Spleen (tissue), 11 donors: ENCODE measurements around the gene TM4SF4. TPM values are rescaled to one million over a fixed set of nuclear protein-coding genes. Genes with fewer than 3 reads are reported as not detected.

Experiments
- DNase-seq: peaks from one replicate; pipeline ENCODE4 v3.0.0-alpha.2; 2020
- H3K27ac ChIP-seq, 8 donors: fragments of 200-600 bp; sonication (generic) in 7 of 8; 1 replicate in 4 of 8; 2 replicates in 4 of 8; pipeline versions ENCODE4 v1.5.0 to v1.8.0; 2016 to 2021; ENCODE audit warnings: inconsistent platforms in 4 of 8, mild to moderate bottlenecking in 4 of 8, moderate library complexity in 1 of 8
- H3K27me3 ChIP-seq, 7 donors: fragments of 200-600 bp; sonication (generic) in 6 of 7; replicated peaks in 1 of 7; 1 replicate in 4 of 7; 2 replicates in 3 of 7; pipeline versions ENCODE4 v1.5.0 to v1.8.0; 2016 to 2021; ENCODE audit warnings: inconsistent platforms in 3 of 7, mild to moderate bottlenecking in 1 of 7
- H3K36me3 ChIP-seq, 6 donors: fragments of 200-600 bp; sonication (generic) in 5 of 6; 1 replicate in 4 of 6; 2 replicates in 2 of 6; pipeline versions ENCODE4 v1.5.0 to v1.8.0; 2016 to 2021; ENCODE audit warnings: inconsistent platforms in 2 of 6
- H3K4me1 ChIP-seq, 6 donors: fragments of 200-600 bp; sonication (generic) in 5 of 6; 1 replicate in 3 of 6; 2 replicates in 3 of 6; pipeline versions ENCODE4 v1.5.0 to v1.8.0; 2016 to 2021; ENCODE audit warnings: inconsistent platforms in 3 of 6
- H3K4me3 ChIP-seq, 8 donors: fragments of 200-600 bp; sonication (generic) in 7 of 8; 1 replicate in 4 of 8; 2 replicates in 4 of 8; pipeline versions ENCODE4 v1.5.0 to v1.8.0; 2016 to 2021; ENCODE audit warnings: inconsistent platforms in 4 of 8, mild to moderate bottlenecking in 4 of 8, moderate library complexity in 2 of 8
- H3K9me3 ChIP-seq, 8 donors: fragments of 200-600 bp; sonication (generic) in 7 of 8; 1 replicate in 4 of 8; 2 replicates in 4 of 8; pipeline versions ENCODE4 v1.5.0 to v1.8.0; 2016 to 2021; ENCODE audit warnings: inconsistent platforms in 4 of 8
- POLR2A ChIP-seq, 3 donors: fragments of 450-650 bp; IDR thresholded peaks; one replicate each; pipeline ENCODE4 v1.5.1; 2017; ENCODE audit warnings: antibody characterized with exemption in 3 of 3, mild to moderate bottlenecking in 1 of 3
- POLR2AphosphoS5 ChIP-seq, 3 donors: sonication (generic); formaldehyde crosslinking; IDR thresholded peaks; one replicate each; pipeline ENCODE4 v1.5.1; 2017; ENCODE audit warnings: antibody characterized with exemption in 3 of 3
- WGBS, 5 donors: extraction: QIAGEN DNeasy Blood & Tissue Kit in 3 of 5; methylation state at CpG; one replicate each; pipeline versions ENCODE4 v1.1.5 to v1.1.7; 2013 to 2018; 5-methylcytosine and 5-hydroxymethylcytosine counted together
- intact Hi-C: fragments of 100-400 bp; cut with DNase I; formaldehyde crosslinking; loops from one replicate; pipeline ENCODE4 v1.15.0; 2023; ENCODE audit warnings: low total_unique reads
- polyA plus RNA-seq, 3 donors: library from polyadenylated mRNA; stranded (reverse); fragments of 200-250 nt; gene quantifications; one replicate each; pipeline ENCODE4 v1.2.1, GENCODE V29; 2013
- total RNA-seq, 7 donors: library from RNA; depleted of rRNA in 3 of 7; stranded (reverse); fragments of >200 nt in 3 of 7; fragmentation: NEBNext Ultra II Directional in 4 of 7; extraction: Animal tissue kit (Norgen Biotek cat#: 25700) in 4 of 7; gene quantifications; one replicate each; pipeline versions ENCODE4 v1.1.0 to v1.2.1, GENCODE V29; 2016 to 2021
- TF ChIP-seq, protein P1 (sequence below), 11 experiments: fragments of 200-600 bp in 7 of 11; fragments of 450-650 bp in 4 of 11; sonication (generic) in 4 of 11; IDR thresholded peaks in 8 of 11; conservative IDR thresholded peaks in 3 of 11; 1 replicate in 7 of 11; 2 replicates in 4 of 11; pipeline versions ENCODE4 v1.4.0 to v1.8.0; 2016 to 2021; ENCODE audit warnings: antibody characterized with exemption in 11 of 11, inconsistent platforms in 4 of 11, mild to moderate bottlenecking in 1 of 11
- donor health status: healthy with polysubstance abuse.
- donor health status: DM: no; HTN: no; CAD: no; lungs with moderate emphysema.
- donor health status: DM: no; HTN: no; CAD: no.
- donor health status: Bipolar disorder and iron deficiency.
- donor health status: healthy.
- donor health status: DM: no; HTN: no; CAD: no.
- donor health status: DM: yes; HTN: yes; CAD: no.

The TM4SF4 gene
- total and polyA plus RNA-seq, 10 donors: 0.11 to 0.29 TPM; not detected in 8

DNA sequence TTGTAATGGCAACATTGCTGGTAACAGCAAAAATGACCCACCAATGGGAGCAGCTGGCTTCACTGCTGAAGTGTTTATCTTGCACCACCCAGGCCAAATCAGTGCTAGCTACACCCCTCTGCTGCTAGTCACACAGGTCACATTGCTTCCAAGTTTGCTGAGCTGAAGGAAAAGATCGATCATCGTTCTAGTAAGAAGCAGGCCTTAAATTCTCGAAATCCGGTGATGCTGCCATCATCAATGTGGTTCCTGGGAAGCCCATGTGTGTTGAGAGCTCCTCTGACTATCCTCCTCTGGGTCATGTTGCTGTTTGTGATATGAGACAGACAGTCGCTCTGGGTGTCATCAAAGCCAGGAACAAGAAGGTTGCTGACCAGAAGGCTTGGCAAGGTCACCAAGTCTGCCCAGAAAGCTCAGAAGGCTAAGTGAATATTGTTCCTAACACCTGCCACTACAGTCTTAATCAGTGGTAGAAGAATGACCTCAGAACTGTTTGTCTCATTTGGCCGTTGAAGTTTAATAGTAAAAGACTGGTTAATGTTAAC is 21.2 kb downstream of the TM4SF4 start:
- intact Hi-C loops: no loop called here
- TF ChIP-seq POLR2AphosphoS5 (IDR thresholded peaks at IDR 0.05): no peak
- TF ChIP-seq, protein P1, sequence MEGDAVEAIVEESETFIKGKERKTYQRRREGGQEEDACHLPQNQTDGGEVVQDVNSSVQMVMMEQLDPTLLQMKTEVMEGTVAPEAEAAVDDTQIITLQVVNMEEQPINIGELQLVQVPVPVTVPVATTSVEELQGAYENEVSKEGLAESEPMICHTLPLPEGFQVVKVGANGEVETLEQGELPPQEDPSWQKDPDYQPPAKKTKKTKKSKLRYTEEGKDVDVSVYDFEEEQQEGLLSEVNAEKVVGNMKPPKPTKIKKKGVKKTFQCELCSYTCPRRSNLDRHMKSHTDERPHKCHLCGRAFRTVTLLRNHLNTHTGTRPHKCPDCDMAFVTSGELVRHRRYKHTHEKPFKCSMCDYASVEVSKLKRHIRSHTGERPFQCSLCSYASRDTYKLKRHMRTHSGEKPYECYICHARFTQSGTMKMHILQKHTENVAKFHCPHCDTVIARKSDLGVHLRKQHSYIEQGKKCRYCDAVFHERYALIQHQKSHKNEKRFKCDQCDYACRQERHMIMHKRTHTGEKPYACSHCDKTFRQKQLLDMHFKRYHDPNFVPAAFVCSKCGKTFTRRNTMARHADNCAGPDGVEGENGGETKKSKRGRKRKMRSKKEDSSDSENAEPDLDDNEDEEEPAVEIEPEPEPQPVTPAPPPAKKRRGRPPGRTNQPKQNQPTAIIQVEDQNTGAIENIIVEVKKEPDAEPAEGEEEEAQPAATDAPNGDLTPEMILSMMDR (IDR thresholded peaks at IDR 0.05 in 8 of 11, conservative IDR thresholded peaks at IDR 0.05 in 3 of 11): no peak
- TF ChIP-seq POLR2A (IDR thresholded peaks at IDR 0.05): no peak
- Histone ChIP-seq H3K4me3 (no peak overlapping the region), H3K27ac (no peak overlapping the region), H3K4me1 (peaks cover 0 to 9% (median 0%) of the 10 kb centered on the region in 6 donors), H3K27me3 (peaks cover 0 to 19% (median 0%) of the 10 kb centered on the region in 7 donors), H3K9me3 (no peaks in the 10 kb centered on the region), H3K36me3 (no peaks in the 10 kb centered on the region)
- no peak for DNase-seq
- 67 to 95% (median 91%) methylated on average over 6 of the region's 6 CpGs for WGBS, 5 donors

DNA sequence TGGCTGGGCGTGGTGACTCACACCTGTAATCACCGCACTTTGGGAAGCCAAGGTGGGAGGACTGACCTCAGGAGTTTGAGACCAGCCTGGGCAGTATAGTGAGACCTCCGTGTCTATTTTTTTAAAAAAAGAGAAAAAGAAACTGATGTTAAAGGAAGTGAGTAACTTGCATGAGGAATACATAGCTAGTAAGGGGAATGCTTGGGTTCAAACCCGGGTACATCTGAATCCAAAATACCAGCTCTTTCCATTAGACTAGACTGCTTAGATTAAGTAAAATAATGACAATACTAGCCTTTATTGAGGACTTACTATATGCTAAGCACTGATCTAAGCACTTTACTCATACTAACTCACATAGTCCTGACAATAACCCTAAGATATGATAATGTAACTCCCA is 22.4 kb downstream of the TM4SF4 start:
- Histone ChIP-seq H3K4me3 (no peak overlapping the region), H3K4me1 (peaks cover 0 to 9% (median 0%) of the 10 kb centered on the region in 6 donors), H3K27me3 (peaks cover 0 to 11% (median 0%) of the 10 kb centered on the region in 7 donors), H3K27ac (no peak overlapping the region), H3K9me3 (no peaks in the 10 kb centered on the region), H3K36me3 (no peaks in the 10 kb centered on the region)
- TF ChIP-seq, protein P1 (IDR thresholded peaks at IDR 0.05 in 8 of 11, conservative IDR thresholded peaks at IDR 0.05 in 3 of 11): no peak
- TF ChIP-seq POLR2AphosphoS5 (IDR thresholded peaks at IDR 0.05) (no peak), POLR2A (IDR thresholded peaks at IDR 0.05) (no peak)
- WGBS, 5 donors: 79 to 90% (median 83%) methylated on average over 4 of the region's 4 CpGs
- no peak for DNase-seq
- intact Hi-C loops: no loop called here

DNA sequence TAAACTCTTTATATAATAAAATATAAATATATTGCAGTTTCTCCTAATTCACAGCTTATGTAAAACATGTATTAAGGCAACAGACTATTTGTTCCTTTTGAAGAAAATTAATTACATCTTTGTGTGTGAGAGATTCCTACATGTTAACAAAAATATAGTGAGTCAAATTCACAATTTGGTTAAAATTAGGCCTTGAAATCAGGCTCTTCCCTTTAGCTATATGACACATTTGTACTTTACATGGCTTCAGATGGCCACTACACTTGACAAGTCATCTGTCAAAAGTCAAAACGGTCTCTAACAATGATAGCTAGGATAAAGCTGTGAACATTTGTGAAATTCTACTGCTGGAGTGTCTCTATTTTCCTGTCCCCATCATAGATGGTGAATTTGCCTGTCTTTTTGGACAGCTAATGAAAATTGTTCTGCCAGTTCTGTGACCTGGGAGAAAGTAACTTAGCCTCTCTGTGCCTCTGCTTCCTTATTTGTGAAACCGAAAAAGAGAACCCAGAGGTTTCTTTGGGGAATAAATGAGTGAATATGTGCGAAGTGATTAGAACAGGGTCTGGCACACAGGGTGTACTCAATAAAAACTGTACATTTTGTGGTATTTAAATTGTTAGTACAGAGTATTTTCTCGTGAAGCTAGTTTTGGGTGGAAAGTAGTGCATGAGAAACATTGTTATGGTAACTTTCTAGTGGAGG is 23.6 kb downstream of the TM4SF4 start:
- intact Hi-C loops: no loop called here
- 49 to 70% (median 52%) methylated on average over 4 of the region's 4 CpGs for WGBS, 5 donors

DNA sequence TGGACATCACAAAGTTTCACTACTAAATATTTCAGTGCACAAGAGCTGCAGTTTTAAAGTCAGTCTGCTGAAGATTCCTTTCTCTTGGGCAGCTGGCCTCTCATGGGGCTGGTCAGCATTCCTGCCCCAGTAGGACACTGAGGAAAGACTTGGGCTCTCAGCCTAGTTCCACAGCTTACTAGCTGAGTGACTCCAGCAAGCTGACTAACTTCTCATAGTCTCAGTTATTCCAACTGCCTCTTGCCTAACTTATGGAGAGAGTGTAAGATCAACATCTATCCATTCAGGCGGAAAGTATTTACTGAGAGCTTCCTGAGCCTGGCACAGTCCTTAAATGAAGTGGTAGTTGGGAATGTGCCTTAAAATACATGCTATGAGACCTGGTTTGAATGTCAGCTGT is 27.0 kb downstream of the TM4SF4 start:
- Histone ChIP-seq H3K4me1 (no peaks in the 10 kb centered on the region), H3K27ac (no peak overlapping the region), H3K9me3 (no peaks in the 10 kb centered on the region), H3K4me3 (no peak overlapping the region), H3K27me3 (peaks cover 0 to 5% (median 0%) of the 10 kb centered on the region in 7 donors), H3K36me3 (no peaks in the 10 kb centered on the region)
- 83 to 100% (median 94%) methylated on average over 1 of the region's 1 CpG for WGBS, 5 donors
- no peak for DNase-seq
- intact Hi-C loops: no loop called here
- TF ChIP-seq POLR2AphosphoS5 (IDR thresholded peaks at IDR 0.05): no peak
- TF ChIP-seq POLR2A (IDR thresholded peaks at IDR 0.05): no peak
- TF ChIP-seq, protein P1 (IDR thresholded peaks at IDR 0.05 in 8 of 11, conservative IDR thresholded peaks at IDR 0.05 in 3 of 11): no peak

More for the DNA sequence above, 23.6 kb downstream of the TM4SF4 start:
- TF ChIP-seq, protein P1 (IDR thresholded peaks at IDR 0.05 in 8 of 11, conservative IDR thresholded peaks at IDR 0.05 in 3 of 11): no peak
- no peak for TF ChIP-seq POLR2A (IDR thresholded peaks at IDR 0.05)
- TF ChIP-seq POLR2AphosphoS5 (IDR thresholded peaks at IDR 0.05): no peak
- H3K4me1 ChIP-seq: peaks cover 0 to 9% (median 0%) of the 10 kb centered on the region in 6 donors
- H3K4me3 ChIP-seq: no peak overlapping the region
- H3K27me3 ChIP-seq: peaks cover 0 to 9% (median 0%) of the 10 kb centered on the region in 7 donors
- no peaks in the 10 kb centered on the region for H3K9me3 ChIP-seq
- no peak for DNase-seq
- H3K36me3 ChIP-seq: no peaks in the 10 kb centered on the region
- H3K27ac ChIP-seq: no peak overlapping the region
